COLO829 (cell line): Measurements from ENCODE around the gene CNTRL.
"Not testable (repeated sequence)": the region's sequence is repeated elsewhere in the genome, so short reads cannot be mapped to it uniquely, and the experiment has no call there.

ENCODE experiments used
- DNase-seq: peaks from one replicate; pipeline ENCODE4 v3.0.0; 2012; ENCODE audit warnings: low spot score

The CNTRL gene

DNA sequence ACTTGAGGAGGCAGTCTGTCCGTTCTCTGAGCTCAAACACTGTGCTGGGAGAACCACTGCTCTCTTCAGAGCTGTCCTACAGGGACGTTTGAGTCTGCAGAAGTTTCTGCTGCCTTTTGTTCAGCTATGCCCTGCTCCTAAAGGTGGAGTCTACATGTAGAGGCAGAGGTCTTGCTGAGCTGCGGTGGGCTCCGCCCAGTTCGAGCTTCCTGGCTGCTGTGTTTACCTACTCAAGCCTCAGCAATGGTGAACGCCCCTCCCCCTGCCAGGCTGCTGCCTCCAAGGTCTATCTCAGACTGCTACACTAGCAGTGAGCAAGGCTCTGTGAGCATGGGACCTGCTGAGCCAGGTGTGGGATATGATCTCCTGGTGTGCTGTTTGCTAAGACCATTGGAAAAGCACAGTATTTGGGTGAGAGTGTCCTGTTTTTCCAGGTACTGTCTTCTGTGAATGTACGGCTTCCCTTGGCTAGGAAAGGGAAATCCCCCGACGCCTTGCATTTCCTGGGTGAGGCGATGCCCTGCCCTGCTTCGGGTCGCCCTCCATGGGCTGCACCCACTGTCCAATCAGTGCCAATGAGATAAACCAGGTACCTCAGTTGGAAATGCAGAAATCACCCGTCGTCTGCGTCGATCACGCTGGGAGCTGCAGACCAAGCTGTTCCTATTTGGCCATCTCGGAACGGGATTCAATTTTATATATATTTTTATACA lies 58.5 kb downstream of the CNTRL start:
- DNase-seq: no peak

GRCh38 chr9:121135642-121136041 lies 60.9 kb downstream of the CNTRL start:
- DNase-seq: no peak

GRCh38 chr9:121138561-121138960 lies 63.8 kb downstream of the CNTRL start:
- no peak for DNase-seq

GRCh38 chr9:121138973-121139372 lies 64.2 kb downstream of the CNTRL start:
- DNase-seq: no peak

DNA sequence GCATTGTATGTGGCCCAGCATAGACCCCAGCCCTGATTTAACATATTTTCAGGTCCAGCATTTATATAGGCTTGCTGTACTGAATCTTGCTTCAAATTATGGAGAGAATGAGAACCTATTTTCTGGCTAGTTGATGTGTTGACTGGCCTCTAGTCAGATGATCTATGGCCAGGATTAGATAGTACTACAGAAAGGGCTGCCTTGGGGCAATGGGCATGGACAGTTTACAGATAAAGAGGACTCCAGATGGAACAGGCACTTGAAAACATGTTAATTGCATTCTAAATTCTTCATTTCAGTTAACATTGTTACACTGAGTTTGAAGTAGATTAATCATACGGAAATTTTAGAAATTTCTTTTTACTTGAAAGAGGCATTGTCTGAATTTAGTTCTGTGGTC lies 65.4 kb downstream of the CNTRL start:
- no peak for DNase-seq

DNA sequence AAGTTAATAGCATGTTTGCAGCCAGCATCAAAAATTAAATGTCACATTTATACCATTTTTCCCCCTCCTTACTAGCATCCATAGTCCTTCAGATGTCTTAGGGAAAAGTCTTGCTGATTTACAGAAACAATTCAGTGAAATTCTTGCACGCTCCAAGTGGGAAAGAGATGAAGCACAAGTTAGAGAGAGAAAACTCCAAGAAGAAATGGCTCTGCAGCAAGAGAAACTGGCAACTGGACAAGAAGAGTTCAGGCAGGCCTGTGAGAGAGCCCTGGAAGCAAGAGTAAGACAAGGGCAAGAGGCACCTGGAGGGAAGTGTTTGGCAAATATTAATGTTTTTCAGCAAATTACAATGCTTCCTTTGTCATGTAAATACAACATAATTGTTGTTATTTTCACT lies 66.6 kb downstream of the CNTRL start:
- no peak for DNase-seq

DNA sequence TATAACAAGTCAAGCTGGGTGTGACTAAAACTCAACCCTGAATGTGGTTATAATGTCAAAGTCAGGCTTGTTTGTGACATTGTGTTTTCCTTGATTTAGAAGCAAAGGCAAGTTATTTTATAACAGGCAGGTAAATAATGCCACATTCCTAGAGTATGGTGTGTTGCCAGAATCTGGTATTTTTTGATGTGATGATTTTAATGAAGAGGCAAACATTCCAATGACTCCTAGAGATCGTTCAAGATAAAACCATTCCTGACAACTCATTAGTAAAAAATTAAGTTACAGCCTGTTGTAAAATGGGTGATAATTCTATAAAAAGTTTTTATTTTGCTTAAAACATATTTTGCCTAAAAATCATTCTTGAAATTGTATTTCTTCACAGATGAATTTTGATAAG lies 67.0 kb downstream of the CNTRL start:
- DNase-seq: no peak

DNA sequence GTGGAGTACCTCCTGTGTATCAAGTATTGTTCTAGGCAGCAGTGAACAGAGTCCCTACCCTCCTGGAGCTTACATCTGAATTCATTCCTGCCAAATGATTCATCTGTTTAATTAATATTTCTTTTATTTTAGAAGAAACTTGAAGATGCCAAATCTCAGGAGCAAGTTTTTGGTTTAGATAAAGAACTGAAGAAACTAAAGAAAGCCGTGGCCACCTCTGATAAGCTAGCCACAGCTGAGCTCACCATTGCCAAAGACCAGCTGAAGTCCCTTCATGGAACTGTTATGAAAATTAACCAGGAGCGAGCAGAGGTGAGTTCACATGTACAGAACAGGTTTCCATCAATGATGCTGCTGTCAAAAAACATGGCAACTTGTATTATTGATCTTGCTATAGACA lies 69.0 kb downstream of the CNTRL start:
- DNase-seq: no peak

DNA sequence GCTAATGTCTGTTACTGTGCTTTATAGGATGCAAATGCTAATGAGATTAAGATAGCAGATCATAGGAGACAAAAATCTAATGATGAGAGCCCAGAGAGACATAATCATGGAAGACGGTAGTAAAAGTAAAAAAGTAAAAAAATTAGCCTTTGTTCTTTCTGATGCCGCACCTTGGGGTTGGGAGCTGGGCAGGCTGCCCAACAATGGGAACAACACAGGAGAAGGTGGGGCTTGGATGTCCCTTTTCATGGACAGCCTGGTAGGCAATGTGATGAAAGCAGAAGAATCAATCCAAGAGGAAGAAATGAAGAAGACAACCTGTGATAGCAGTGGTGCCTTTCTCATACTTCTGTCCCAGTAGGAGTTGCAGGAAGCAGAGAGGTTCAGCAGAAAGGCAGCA lies 69.7 kb downstream of the CNTRL start:
- no peak for DNase-seq

GRCh38 chr9:121150188-121150587 lies 75.4 kb downstream of the CNTRL start:
- DNase-seq: no peak

DNA sequence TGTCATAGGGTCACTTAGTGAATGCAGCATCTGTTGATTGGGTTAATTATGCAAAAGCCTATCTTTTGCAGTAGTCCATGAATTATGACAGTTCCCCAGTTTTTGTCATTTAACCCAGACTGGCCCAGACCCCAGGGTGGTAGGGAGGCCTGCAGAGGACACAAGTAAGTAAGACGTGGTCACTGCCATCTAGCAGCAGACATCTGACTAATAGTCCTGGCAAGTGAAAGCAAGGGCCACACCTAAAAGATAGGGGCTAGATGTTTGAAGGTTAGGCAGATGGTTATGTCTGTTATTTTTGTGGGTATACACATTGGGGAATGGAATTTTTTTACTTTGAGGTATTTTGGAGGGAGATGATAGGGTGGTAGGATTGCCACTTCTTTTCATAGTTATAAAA lies 78.9 kb downstream of the CNTRL start:
- DNase-seq: no peak

DNA sequence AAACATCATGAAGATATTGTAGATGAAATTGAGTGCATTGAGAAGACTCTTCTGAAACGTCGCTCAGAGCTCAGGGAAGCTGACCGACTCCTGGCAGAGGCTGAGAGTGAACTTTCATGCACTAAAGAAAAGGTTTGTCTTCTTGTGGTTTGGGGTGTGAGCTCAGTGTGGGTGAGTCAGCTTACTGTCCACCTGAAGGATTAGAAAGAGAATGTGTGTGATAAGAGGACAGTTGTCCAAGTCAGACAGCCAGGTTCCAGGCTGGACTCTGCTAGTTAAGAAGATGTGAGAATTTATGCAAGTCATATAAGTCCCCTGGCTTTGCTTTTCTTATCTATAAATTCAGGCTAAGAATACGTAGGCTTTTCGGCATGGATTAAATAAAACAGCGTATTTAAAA lies 80.0 kb downstream of the CNTRL start:
- no peak for DNase-seq

DNA sequence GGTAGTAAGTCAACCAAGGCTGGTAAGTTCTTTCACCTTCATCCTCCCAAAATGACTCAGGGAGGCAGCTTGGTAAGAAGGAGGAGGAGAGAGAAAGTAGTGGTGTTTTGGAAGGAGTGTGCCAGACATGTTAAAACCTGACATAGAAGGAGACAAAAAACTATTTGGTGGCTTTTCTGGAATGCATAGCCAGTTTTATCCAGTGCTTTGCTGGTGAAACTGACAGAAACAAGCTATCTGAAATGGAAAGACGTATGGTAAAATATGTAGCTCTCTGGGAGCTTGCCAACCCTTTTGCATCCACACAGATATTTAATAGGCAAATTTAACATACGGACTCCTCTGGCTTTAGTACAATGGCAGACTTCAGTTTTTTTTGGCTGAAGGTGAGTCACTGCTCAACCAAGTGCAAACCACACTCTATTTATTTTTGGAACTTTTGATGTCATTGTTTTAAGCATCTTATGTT lies 81.5 kb downstream of the CNTRL start:
- peak; percentile 52 for DNase-seq

DNA sequence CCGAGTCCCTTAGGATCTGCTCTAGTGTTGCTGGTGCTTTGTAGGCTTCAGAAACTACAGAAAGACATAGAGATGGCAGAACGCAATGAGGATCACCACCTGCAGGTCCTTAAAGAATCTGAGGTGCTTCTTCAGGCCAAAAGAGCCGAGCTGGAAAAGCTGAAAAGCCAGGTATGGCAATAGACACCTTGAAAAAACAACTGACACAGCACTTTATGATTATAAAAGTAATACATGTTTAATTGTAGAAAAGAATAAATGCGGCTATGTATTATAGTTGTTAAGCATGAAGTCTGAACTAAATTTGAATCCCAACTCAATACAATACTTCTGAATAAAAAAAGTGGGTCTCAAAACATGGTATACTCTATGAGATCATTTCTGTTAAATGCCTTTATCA lies 83.2 kb downstream of the CNTRL start:
- no peak for DNase-seq

DNA sequence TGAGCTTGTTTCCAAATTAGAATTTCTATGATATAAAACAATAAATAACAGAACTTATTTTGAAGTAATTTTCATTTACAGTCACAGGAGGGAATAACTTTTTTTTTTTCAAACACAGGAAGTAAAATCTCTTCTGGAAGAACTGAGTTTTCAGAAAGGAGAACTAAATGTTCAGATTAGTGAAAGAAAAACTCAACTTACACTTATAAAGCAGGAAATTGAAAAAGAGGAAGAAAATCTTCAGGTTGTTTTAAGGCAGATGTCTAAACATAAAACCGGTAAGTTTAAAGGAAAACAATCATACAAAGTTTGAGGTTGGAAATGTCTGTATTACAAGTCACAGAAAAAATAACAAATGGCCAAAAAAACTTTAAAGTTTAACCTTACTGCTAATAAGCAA lies 85.3 kb downstream of the CNTRL start:
- no peak for DNase-seq

DNA sequence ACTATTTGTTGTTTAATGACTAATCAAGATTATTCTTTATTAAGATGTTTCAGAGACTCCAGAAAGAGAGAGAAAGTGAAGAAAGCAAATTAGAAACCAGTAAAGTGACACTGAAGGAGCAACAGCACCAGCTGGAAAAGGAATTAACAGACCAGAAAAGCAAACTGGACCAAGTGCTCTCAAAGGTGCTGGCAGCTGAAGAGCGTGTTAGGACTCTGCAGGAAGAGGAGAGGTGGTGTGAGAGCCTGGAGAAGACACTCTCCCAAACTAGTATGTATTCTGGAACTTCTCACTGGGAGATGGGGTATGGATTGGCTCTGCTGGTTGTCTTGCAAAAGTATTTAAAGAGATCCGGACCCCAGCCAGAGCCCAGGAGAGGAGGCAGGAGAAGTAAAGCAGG lies 93.3 kb downstream of the CNTRL start:
- DNase-seq: no peak

- no peak for DNase-seq
Observed at GRCh38 chr9:121169094-121169601, 94.4 kb downstream of the CNTRL start.

DNA sequence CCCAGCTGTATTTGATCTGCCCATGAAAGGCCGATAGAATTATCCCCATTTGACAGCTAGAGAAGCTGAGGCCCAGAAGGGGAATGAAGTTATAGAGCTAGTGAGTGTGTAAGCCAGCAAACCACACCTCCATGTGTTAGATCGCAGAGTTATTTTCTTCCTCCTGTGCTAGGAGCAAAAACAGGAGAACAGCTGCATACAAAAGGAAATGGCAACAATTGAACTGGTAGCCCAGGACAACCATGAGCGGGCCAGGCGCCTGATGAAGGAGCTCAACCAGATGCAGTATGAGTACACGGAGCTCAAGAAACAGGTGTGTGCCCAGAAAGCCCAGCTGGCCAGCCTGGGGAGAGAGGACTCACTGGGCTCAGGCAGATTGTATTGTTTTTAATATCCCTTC lies 96.5 kb downstream of the CNTRL start:
- DNase-seq: no peak

- DNase-seq: no peak
Observed at GRCh38 chr9:121172726-121173487, 98.2 kb downstream of the CNTRL start.

DNA sequence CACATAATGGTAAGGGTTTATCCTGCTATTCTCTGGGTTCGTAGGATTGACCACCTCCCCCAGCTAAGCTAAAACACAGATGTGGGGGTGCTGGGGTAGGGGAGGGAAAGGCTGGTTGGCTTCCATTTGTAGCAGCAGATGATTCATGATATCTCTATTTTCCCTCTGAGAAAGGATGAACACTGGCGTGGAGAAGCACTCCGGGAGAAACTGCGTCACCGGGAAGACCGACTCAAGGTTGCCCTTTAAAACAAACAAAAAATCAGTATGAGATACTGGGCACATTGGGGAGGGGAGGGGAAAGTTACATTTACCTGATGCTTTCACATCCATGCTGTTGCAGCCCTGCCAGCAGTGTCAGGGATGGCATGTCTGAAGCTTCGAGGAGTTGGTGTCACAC lies 98.7 kb downstream of the CNTRL start:
- no peak for DNase-seq

GRCh38 chr9:121178676-121179372 lies 104.1 kb downstream of the CNTRL start:
- DNase-seq: no peak

GRCh38 chr9:121179373-121179721 lies 104.6 kb downstream of the CNTRL start:
- not testable (repeated sequence) for DNase-seq
